OCI-LY7 (cell line): ENCODE results near the gene WTAP. TPM values are rescaled to one million over a fixed set of nuclear protein-coding genes. Genes with fewer than 3 reads are reported as not detected.
A peak's percentile ranks its signal among the peaks of the same experiment; 100 is the strongest.

Experiments
- BruUV-seq: library from RNA; stranded (reverse); fragments of 400-500 nt; replicated peaks from 2 replicates; lab custom pipeline; 2021; lab: Mats Ljungman, UMichigan
- CTCF ChIA-PET: fragments of 300-600 bp; sonication (Branson Sonifier 250); formaldehyde crosslinking; loops from one replicate; lab custom pipeline; 2022; ENCODE audit warnings: antibody characterized with exemption; ENCODE audit not compliant: unreplicated experiment; lab: Charles Lee
- POLR2A ChIA-PET: fragments of 300-600 bp; sonication (Branson Sonifier 250); formaldehyde crosslinking; loops from one replicate; lab custom pipeline; 2022; ENCODE audit warnings: antibody characterized with exemption; lab: Charles Lee
- DNase-seq: peaks from one replicate; pipeline ENCODE4 v3.0.0-alpha.2; 2015; ENCODE audit warnings: low spot score
- H2AFZ ChIP-seq: fragments of 200-600 bp; sonication (generic), shearing (Covaris generic); 2 replicates; pipeline ENCODE4 v1.6.1; 2014; ENCODE audit warnings: mild to moderate bottlenecking, antibody characterized with exemption, low read length, moderate library complexity
- H3K27ac ChIP-seq: fragments of 200-600 bp; sonication (generic); 2 replicates; pipeline ENCODE4 v1.5.1; 2014; ENCODE audit warnings: mixed run types, low read depth, mild to moderate bottlenecking, moderate library complexity, low read length, inconsistent platforms; ENCODE audit not compliant: poor library complexity, severe bottlenecking
- H3K36me3 ChIP-seq: fragments of 200-600 bp; sonication (generic); 2 replicates; pipeline ENCODE4 v1.6.1; 2014; ENCODE audit warnings: mild to moderate bottlenecking, antibody characterized with exemption, low read length, moderate library complexity, mixed read lengths; ENCODE audit not compliant: insufficient read depth
- H3K4me1 ChIP-seq: fragments of 200-600 bp; sonication (generic); 2 replicates; pipeline ENCODE4 v1.5.1; 2014; ENCODE audit warnings: mild to moderate bottlenecking, low read length; ENCODE audit not compliant: insufficient read depth, poor library complexity, severe bottlenecking
- H3K4me2 ChIP-seq: fragments of 200-600 bp; sonication (generic); 2 replicates; pipeline ENCODE4 v1.6.1; 2014; ENCODE audit warnings: mild to moderate bottlenecking, low read length
- H3K4me3 ChIP-seq: fragments of 200-600 bp; sonication (generic); 2 replicates; pipeline ENCODE4 v1.5.1; 2014; ENCODE audit warnings: mild to moderate bottlenecking, low read depth, low read length; ENCODE audit not compliant: poor library complexity, severe bottlenecking
- H3K79me2 ChIP-seq: fragments of 200-600 bp; sonication (generic); 2 replicates; pipeline ENCODE4 v1.6.1; 2016; ENCODE audit warnings: low read depth, mild to moderate bottlenecking, low read length, moderate library complexity, mixed read lengths; ENCODE audit not compliant: insufficient read depth
- H3K9me2 ChIP-seq: fragments of 200-600 bp; sonication (generic); 2 replicates; pipeline ENCODE4 v1.6.1; 2016; ENCODE audit warnings: mild to moderate bottlenecking, low read length, mixed read lengths; ENCODE audit not compliant: insufficient read depth
- H3K9me3 ChIP-seq: fragments of 200-600 bp; sonication (generic); 2 replicates; pipeline ENCODE4 v1.6.1; 2014; ENCODE audit warnings: mild to moderate bottlenecking, mixed run types, low read length, mixed read lengths
- H4K20me1 ChIP-seq: fragments of 200-600 bp; sonication (generic); 2 replicates; pipeline ENCODE4 v1.6.1; 2014; ENCODE audit warnings: mild to moderate bottlenecking, antibody characterized with exemption, low read length, moderate library complexity, mixed read lengths; ENCODE audit not compliant: insufficient read depth
- CTCF ChIP-seq: fragments of 200-600 bp; sonication (generic); conservative IDR thresholded peaks from 2 replicates; pipeline ENCODE4 v1.5.1; 2014; ENCODE audit warnings: mild to moderate bottlenecking, antibody characterized with exemption, low read length, moderate library complexity, mixed read lengths
- EZH2phosphoT487 ChIP-seq: fragments of 200-600 bp; sonication (generic); IDR thresholded peaks from 2 replicates; pipeline ENCODE4 v1.6.1; 2018; ENCODE audit warnings: low read depth, borderline replicate concordance, mild to moderate bottlenecking, mixed run types, antibody characterized with exemption, low read length, moderate library complexity, mixed read lengths
- intact Hi-C: fragments of 100-400 bp; cut with micrococcal nuclease; formaldehyde crosslinking; loops from one replicate; pipeline ENCODE4 v1.10.0; 2022; ENCODE audit not compliant: unreplicated experiment
- total RNA-seq, 2 experiments: library from RNA; depleted of rRNA in 1 of 2; stranded (reverse); fragments of >200 nt in 1 of 2; shearing (Covaris generic) in 1 of 2; gene quantifications; 2 replicates each; pipeline ENCODE4 v1.2.3, GENCODE V29; 2014 to 2022

Gene WTAP
- total RNA-seq, 2 experiments from 2014 or later, result 99.3 to 115 TPM

DNA sequence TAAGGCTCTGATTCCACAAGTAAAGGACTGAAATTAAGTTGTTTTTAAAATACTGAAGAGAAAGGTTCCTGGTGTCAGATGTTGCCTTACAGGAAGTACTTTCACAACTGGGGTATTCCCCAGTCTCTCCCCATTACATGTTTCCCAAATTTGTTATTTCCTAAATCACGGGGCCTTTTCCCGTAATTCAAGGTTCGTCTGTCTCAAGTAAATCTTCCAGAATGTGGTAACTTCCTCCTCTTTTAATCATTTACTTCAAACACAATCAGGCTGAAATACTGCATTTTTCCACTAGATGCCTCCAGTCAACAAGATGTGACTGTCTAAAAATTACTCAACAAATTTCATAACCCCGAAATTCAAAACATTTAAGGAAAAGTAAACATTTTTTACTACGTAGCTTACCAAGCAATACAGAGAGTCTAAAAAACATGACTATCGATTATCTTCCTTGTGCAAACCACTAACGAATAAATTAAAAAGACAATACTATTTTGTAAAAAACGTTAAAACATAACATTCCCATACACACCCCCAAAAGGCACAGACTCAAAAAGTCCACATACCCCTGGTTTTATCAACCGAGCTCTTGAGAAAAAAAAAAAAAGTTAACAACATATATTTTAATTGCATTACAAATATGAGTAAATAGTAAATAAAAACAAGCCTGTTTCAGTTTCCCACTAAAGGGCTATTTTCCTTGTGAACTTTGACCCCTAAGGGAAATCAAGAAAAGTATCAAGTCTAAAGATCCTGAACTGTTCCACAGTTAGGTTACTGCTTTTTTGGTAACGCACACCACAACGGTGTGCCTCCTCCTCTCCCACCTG lies 36.0 kb upstream of the WTAP start:
- Histone ChIP-seq H3K79me2 (peaks cover 24% of the 10 kb centered on the region; the same call in 1 of the 2 replicates), H3K27ac (peak overlapping the region; percentile 40), H4K20me1 (peaks cover 9% of the 10 kb centered on the region; the same call in 1 of the 2 replicates), H3K9me3 (no peaks in the 10 kb centered on the region), H3K36me3 (peaks cover 32% of the 10 kb centered on the region), H3K4me1 (peaks cover 21% of the 10 kb centered on the region), H3K4me3 (peak overlapping the region; percentile 78), H2AFZ (no peak overlapping the region), H3K9me2 (no peaks in the 10 kb centered on the region), H3K4me2 (peak overlapping the region; percentile 90)
- BruUV-seq, result TSS peak; percentile 76
- ChIA-PET CTCF (interaction anchor here (0.8 kb wide), 1 partner anchor 99 kb away, joined by 3 read pairs; the partner anchor contains the start of gene MRPL18), POLR2A (interaction anchor here (0.6 to 2.0 kb wide), 15 partner anchors 9 to 529 kb away, joined by 3 to 8 read pairs (median 4); partner anchors contain the start of gene WTAP)
- TF ChIP-seq CTCF, result peak; percentile 95
- no peak for TF ChIP-seq EZH2phosphoT487
- DNase-seq, result peak; percentile 75
- intact Hi-C loops, result loop anchor here (1.0 to 10.0 kb wide), 5 partner anchors 162 to 763 kb away; partner anchors contain the start of gene IGF2R

GRCh38 chr6:159691963-159692287 lies 35.4 kb upstream of the WTAP start:
- H3K4me1 ChIP-seq, result peaks cover 21% of the 10 kb centered on the region

More at GRCh38 chr6:159691963-159692287, 35.4 kb upstream of the WTAP start:
- H3K79me2 ChIP-seq, result peaks cover 24% of the 10 kb centered on the region; the same call in 1 of the 2 replicates
- no peak overlapping the region for H2AFZ ChIP-seq
- intact Hi-C loops, result loop anchor here (1.0 to 10.0 kb wide), 7 partner anchors 69 to 763 kb away; partner anchors contain the start of genes IGF2R and TCP1
- peaks cover 27% of the 10 kb centered on the region for H3K36me3 ChIP-seq
- ChIA-PET CTCF (interaction anchor here (0.8 kb wide), 1 partner anchor 98 kb away, joined by 3 read pairs; the partner anchor contains the start of gene MRPL18), POLR2A (interaction anchor here (0.8 to 2.0 kb wide), 12 partner anchors 10 to 529 kb away, joined by 3 to 7 read pairs (median 4); no protein-coding TSS in a partner anchor)
- peak; percentile 13 for DNase-seq
- peak overlapping the region; percentile 90 for H3K4me2 ChIP-seq
- peak overlapping the region; percentile 78 for H3K4me3 ChIP-seq
- H3K9me2 ChIP-seq, result no peaks in the 10 kb centered on the region
- no peak for TF ChIP-seq EZH2phosphoT487
- no peak for TF ChIP-seq CTCF
- no peaks in the 10 kb centered on the region for H3K9me3 ChIP-seq
- no TSS peak for BruUV-seq
- H4K20me1 ChIP-seq, result peaks cover 9% of the 10 kb centered on the region; the same call in 1 of the 2 replicates
- peak overlapping the region; percentile 40 for H3K27ac ChIP-seq
